Measurements from ENCODE around the gene XRCC1. TPM values are rescaled to one million over a fixed set of nuclear protein-coding genes. Genes with fewer than 3 reads are reported as not detected.

XRCC1 gene
- polyA plus RNA-seq, 1 of the 3 experiments (the other 2 are of a cell fraction), result 30.3 TPM

GRCh38 chr19:43570174-43570791 is 5.0 kb downstream of the XRCC1 start:
- 90% methylated on average over 5 of the region's 5 CpGs for WGBS (ENCODE audit: low lambda C conversion rate)
- H3K4me3 ChIP-seq (ENCODE audit: low read depth in 2 of 2, low read length in 1 of 2), result no peak overlapping the region
- no peak overlapping the region for H3K4me2 ChIP-seq
- H3K9me3 ChIP-seq, result no peaks in the 10 kb centered on the region
- peaks cover 0 to 7% of the 10 kb centered on the region in 2 experiments; a peak in 1 of 4 replicates for H3K4me1 ChIP-seq (ENCODE audit: control insufficient read depth in 1 of 2, insufficient read depth in 2 of 2, low read depth in 1 of 2, low read length in 1 of 2)
- no peaks in the 10 kb centered on the region for H3K9me2 ChIP-seq
- ChIA-PET CTCF (interaction anchor here (1.1 to 3.9 kb wide), 3 partner anchors 16 to 82 kb away, joined by 3 to 24 read pairs (median 5); partner anchors contain the start of genes IRGQ and ZNF576), POLR2A (no interaction called here)
- H3K27me3 ChIP-seq (ENCODE audit: insufficient read depth), result no peaks in the 10 kb centered on the region
- TF ChIP-seq RAD21 (IDR thresholded peaks at IDR 0.05; ENCODE audit: low read length), result no peak
- no peak for TF ChIP-seq IRF3 (IDR thresholded peaks at IDR 0.05; ENCODE audit: low read depth, low read length)
- no peak for TF ChIP-seq MAX (IDR thresholded peaks at IDR 0.05; ENCODE audit: low read depth)
- TF ChIP-seq RCOR1 (IDR thresholded peaks at IDR 0.05; ENCODE audit: low read length), result no peak
- TF ChIP-seq NRF1 (IDR thresholded peaks at IDR 0.05; ENCODE audit: low read depth, low read length), result no peak
- TF ChIP-seq TCF12 (IDR thresholded peaks at IDR 0.05), result no peak
- no peak for TF ChIP-seq EZH2phosphoT487 (IDR thresholded peaks at IDR 0.05; ENCODE audit: borderline replicate concordance, low read depth)
- TF ChIP-seq USF2 (IDR thresholded peaks at IDR 0.05; ENCODE audit: borderline replicate concordance, low read depth, low read length), result no peak
- no peak for TF ChIP-seq ZBTB33 (IDR thresholded peaks at IDR 0.05; ENCODE audit: borderline replicate concordance, low read depth)
- peaks cover 0 to 9% of the 10 kb centered on the region in 2 experiments for H3K36me3 ChIP-seq (replicated peaks in 1 of 2; ENCODE audit: control insufficient read depth in 1 of 2, insufficient read depth in 2 of 2, low read length in 1 of 2)
- no peak overlapping the region for H2AFZ ChIP-seq (ENCODE audit: low read depth)
- peaks cover 65% of the 10 kb centered on the region; the same call in 1 of the 2 replicates for H3K79me2 ChIP-seq (ENCODE audit: insufficient read depth)
- no peak overlapping the region for H3K27ac ChIP-seq (ENCODE audit: low read depth in 2 of 2, low read length in 1 of 2)
- H4K20me1 ChIP-seq (ENCODE audit: insufficient read depth), result no peaks in the 10 kb centered on the region
- no peaks in the 10 kb centered on the region for H3F3A ChIP-seq (replicated peaks; ENCODE audit: insufficient read depth)
- H3K9ac ChIP-seq, result no peak overlapping the region
- DNase-seq, result no peak

GRCh38 chr19:43569657-43570056 is 5.7 kb downstream of the XRCC1 start:
- POLR2A ChIA-PET, result no interaction called here
- TF ChIP-seq CTCF (IDR thresholded peaks at IDR 0.05) (no peak), EZH2phosphoT487 (IDR thresholded peaks at IDR 0.05; ENCODE audit: borderline replicate concordance, low read depth) (no peak), POLR2AphosphoS5 (IDR thresholded peaks at IDR 0.05; ENCODE audit: low read depth, low read length) (no peak), ELF1 (IDR thresholded peaks at IDR 0.05) (no peak), REST (IDR thresholded peaks at IDR 0.05; ENCODE audit: low read depth, low read length) (no peak), RXRA (IDR thresholded peaks at IDR 0.05; ENCODE audit: borderline replicate concordance, low read depth) (no peak), RAD21 (IDR thresholded peaks at IDR 0.05; ENCODE audit: low read length) (no peak)

More at GRCh38 chr19:43569657-43570056, 5.7 kb downstream of the XRCC1 start:
- CTCF ChIA-PET, result interaction anchor here (3.9 kb wide), 1 partner anchor 15 kb away, joined by 24 read pairs; no protein-coding TSS in a partner anchor
- H3K9me3 ChIP-seq, result no peaks in the 10 kb centered on the region
- peaks cover 0 to 9% of the 10 kb centered on the region in 2 experiments for H3K36me3 ChIP-seq (replicated peaks in 1 of 2; ENCODE audit: control insufficient read depth in 1 of 2, insufficient read depth in 2 of 2, low read length in 1 of 2)
- peaks cover 58% of the 10 kb centered on the region; the same call in 1 of the 2 replicates for H3K79me2 ChIP-seq (ENCODE audit: insufficient read depth)
- no peak for DNase-seq
- peaks cover 0 to 4% of the 10 kb centered on the region in 2 experiments; a peak in 1 of 4 replicates for H3K4me1 ChIP-seq (ENCODE audit: control insufficient read depth in 1 of 2, insufficient read depth in 2 of 2, low read depth in 1 of 2, low read length in 1 of 2)
- H3K4me3 ChIP-seq (ENCODE audit: low read depth in 2 of 2, low read length in 1 of 2), result no peak overlapping the region
- H3K9me2 ChIP-seq, result no peaks in the 10 kb centered on the region
- H3K27ac ChIP-seq (ENCODE audit: low read depth in 2 of 2, low read length in 1 of 2), result no peak overlapping the region
- no peaks in the 10 kb centered on the region for H3F3A ChIP-seq (replicated peaks; ENCODE audit: insufficient read depth)
- no peaks in the 10 kb centered on the region for H4K20me1 ChIP-seq (ENCODE audit: insufficient read depth)
- WGBS (ENCODE audit: low lambda C conversion rate), result 94% methylated on average over 5 of the region's 5 CpGs
- no peak overlapping the region for H3K9ac ChIP-seq
- no peak overlapping the region for H2AFZ ChIP-seq (ENCODE audit: low read depth)
- no peak overlapping the region for H3K4me2 ChIP-seq
- no peaks in the 10 kb centered on the region for H3K27me3 ChIP-seq (ENCODE audit: insufficient read depth)

All from SK-N-SH (cell line).